ENCODE data around the gene ETF1. TPM values are rescaled to one million over a fixed set of nuclear protein-coding genes. Genes with fewer than 3 reads are reported as not detected.

ETF1 gene
- total RNA-seq, 4 donors from 2014 or later: 39.8 to 66.6 (median 54.1) TPM

DNA sequence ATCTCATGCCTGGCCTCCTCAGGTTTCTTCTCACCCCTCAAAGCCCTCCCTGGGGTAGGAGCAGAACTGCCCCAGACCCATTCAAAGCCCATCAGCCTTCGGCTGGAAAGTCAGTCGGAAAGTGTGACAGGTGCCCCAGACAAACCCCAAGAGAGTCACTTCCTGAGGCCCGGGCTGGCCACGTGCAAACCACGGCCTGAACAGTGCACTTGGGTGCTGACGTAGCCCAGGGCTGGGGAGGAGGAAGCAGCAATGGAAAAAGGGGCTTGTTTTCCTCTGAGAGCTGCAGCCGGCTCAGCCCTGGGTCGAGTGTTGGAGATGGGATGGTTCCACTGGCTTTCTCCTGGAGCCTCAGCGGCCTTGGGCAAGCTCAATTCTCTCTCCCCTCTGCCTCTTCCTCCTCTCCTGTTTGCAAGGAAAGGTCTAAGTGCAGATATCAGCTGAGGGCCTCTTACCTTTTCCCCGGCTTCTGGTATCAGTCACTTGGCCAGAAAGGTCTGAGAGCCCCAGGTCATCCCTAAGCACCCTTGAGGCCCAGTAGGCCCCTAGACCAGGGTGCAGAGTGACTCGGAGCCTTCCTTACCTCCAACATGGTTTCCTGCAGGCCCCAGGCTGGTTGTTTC is 83.6 kb downstream of the ETF1 start:
- peak overlapping the region in 2 of 4 donors; percentile 16 to 17 for H3K27ac ChIP-seq
- DNase-seq: peak; percentile 69
- intact Hi-C loops (cut with DNase I; ENCODE audit: low total_unique reads): no loop called here

DNA sequence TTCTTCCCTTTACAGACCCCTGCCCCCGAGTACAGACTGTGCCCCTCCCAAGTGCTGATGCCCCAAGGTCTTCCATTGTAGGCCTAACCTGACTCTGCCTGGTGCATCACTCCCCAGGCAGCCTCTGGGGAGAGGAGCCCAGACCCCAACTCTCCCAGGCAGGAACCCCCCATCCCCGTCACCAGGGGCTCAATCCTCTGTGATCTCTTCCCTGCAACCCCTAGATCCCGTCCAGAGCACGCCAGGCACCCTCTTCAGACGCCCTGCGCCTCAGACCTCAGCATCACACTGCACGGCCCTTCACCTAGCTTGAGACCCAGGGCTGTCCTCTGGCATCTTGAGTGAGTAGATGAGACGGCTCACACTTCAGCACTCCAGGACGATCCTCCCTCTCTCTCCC is 84.2 kb downstream of the ETF1 start:
- intact Hi-C loops (cut with DNase I; ENCODE audit: low total_unique reads): no loop called here
- H3K4me1 ChIP-seq: peaks cover 0 to 24% (median 9%) of the 10 kb centered on the region in 4 donors
- no peak overlapping the region for H3K4me3 ChIP-seq
- 74% methylated on average over 9 of the region's 9 CpGs; no CpG with 5 or more reads in 1 of the 2 donors for WGBS, 2 donors (ENCODE audit: low coverage in 1 of 2)
- DNase-seq: no peak
- TF ChIP-seq POLR2A (IDR thresholded peaks at IDR 0.05): no peak
- no peak for TF ChIP-seq EP300 (IDR thresholded peaks at IDR 0.05; ENCODE audit: low read depth)
- no peak for TF ChIP-seq POLR2AphosphoS5 (IDR thresholded peaks at IDR 0.05)
- TF ChIP-seq CTCF (IDR thresholded peaks at IDR 0.05): no peak
- H3K36me3 ChIP-seq: no peaks in the 10 kb centered on the region
- H3K9me3 ChIP-seq: no peaks in the 10 kb centered on the region
- H3K27me3 ChIP-seq: no peaks in the 10 kb centered on the region
- in situ Hi-C loops (cut with MboI; ENCODE audit: low pct_ligation_motif_present in 1 of 4, low pct_unique_long_range_greater_than_20kb in 1 of 4, low sequenced_read_pairs in 3 of 4): loop anchor here in 1 of 4 donors (5.0 kb wide), 1 partner anchor 43 kb away; no protein-coding TSS in a partner anchor
- peak overlapping the region in 1 of 4 donors; percentile 16 for H3K27ac ChIP-seq

More for the DNA sequence above, 83.6 kb downstream of the ETF1 start:
- Histone ChIP-seq H3K27me3 (no peaks in the 10 kb centered on the region), H3K9me3 (no peaks in the 10 kb centered on the region), H3K4me1 (peaks cover 0 to 24% (median 9%) of the 10 kb centered on the region in 4 donors), H3K36me3 (no peaks in the 10 kb centered on the region), H3K4me3 (no peak overlapping the region)
- TF ChIP-seq CTCF (IDR thresholded peaks at IDR 0.05) (no peak), EP300 (IDR thresholded peaks at IDR 0.05; ENCODE audit: low read depth) (no peak), POLR2AphosphoS5 (IDR thresholded peaks at IDR 0.05) (no peak), POLR2A (IDR thresholded peaks at IDR 0.05) (no peak)
- in situ Hi-C loops (cut with MboI; ENCODE audit: low pct_ligation_motif_present in 1 of 4, low pct_unique_long_range_greater_than_20kb in 1 of 4, low sequenced_read_pairs in 3 of 4): loop anchor here in 1 of 4 donors (5.0 kb wide), 1 partner anchor 43 kb away; no protein-coding TSS in a partner anchor
- 70% methylated on average over 11 of the region's 11 CpGs; no CpG with 5 or more reads in 1 of the 2 donors for WGBS, 2 donors (ENCODE audit: low coverage in 1 of 2)

DNA sequence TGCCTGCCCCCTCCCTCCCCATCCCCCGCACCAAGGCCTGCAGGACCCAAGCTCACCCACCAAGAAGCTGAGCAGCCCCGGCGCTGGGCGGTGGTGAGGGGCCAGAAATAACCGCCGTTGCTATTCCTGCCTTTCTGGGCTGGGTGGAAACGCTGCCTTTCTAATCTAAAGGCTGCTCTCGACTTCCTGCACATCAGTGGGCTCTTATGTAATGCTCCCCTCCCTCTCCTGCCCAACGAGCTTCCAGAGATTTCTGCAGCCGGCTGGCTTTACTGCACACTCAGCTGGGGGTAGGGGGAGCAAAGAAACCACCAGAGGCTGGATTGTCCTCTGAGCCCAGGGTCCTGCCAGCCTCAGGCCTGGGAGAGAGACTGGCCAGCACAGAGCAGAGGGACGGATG is 84.7 kb downstream of the ETF1 start:
- intact Hi-C loops (cut with DNase I; ENCODE audit: low total_unique reads): no loop called here
- no peak overlapping the region for H3K27ac ChIP-seq

More for the DNA sequence above, 84.7 kb downstream of the ETF1 start:
- Histone ChIP-seq H3K4me1 (peaks cover 0 to 21% (median 5%) of the 10 kb centered on the region in 4 donors), H3K4me3 (no peak overlapping the region), H3K27me3 (no peaks in the 10 kb centered on the region), H3K36me3 (no peaks in the 10 kb centered on the region), H3K9me3 (no peaks in the 10 kb centered on the region)
- WGBS, 2 donors (ENCODE audit: low coverage in 1 of 2): 82% methylated on average over 11 of the region's 11 CpGs; no CpG with 5 or more reads in 1 of the 2 donors
- no peak for DNase-seq
- TF ChIP-seq POLR2A (IDR thresholded peaks at IDR 0.05) (no peak), CTCF (IDR thresholded peaks at IDR 0.05) (no peak), EP300 (IDR thresholded peaks at IDR 0.05; ENCODE audit: low read depth) (no peak), POLR2AphosphoS5 (IDR thresholded peaks at IDR 0.05) (no peak)
- in situ Hi-C loops (cut with MboI; ENCODE audit: low pct_ligation_motif_present in 1 of 4, low pct_unique_long_range_greater_than_20kb in 1 of 4, low sequenced_read_pairs in 3 of 4): loop anchor here in 1 of 4 donors (5.0 kb wide), 1 partner anchor 44 kb away; no protein-coding TSS in a partner anchor
